Sciatic nerve (tissue), 2 donors: ENCODE data around the gene YBX2. TPM values are rescaled to one million over a fixed set of nuclear protein-coding genes. Genes with fewer than 3 reads are reported as not detected.

ENCODE experiments used
- ATAC-seq: fragments of 200-7000 bp; cut with Tn5 transposase; one replicate; pipeline ENCODE4 v1.9.1; 2020; ENCODE audit warnings: mild to moderate bottlenecking, moderate library complexity
- DNase-seq: peaks from one replicate; pipeline ENCODE4 v3.0.0-alpha.2; 2020; ENCODE audit warnings: low spot score
- intact Hi-C: fragments of 100-400 bp; cut with DNase I; formaldehyde crosslinking; loops from one replicate; pipeline ENCODE4 v1.14.2; 2022
- total RNA-seq: library from RNA; stranded (reverse); fragmentation: NEBNext Ultra II Directional; extraction: Animal tissue kit (Norgen Biotek cat#: 25700); gene quantifications from one replicate; pipeline ENCODE4 v1.2.1, GENCODE V29; 2021
- donor health status: DM: no; HTN: no; CAD: no.
- donor health status: DM: no; HTN: no; CAD: no.

Gene YBX2
- total RNA-seq, 1 donor from 2014 or later = 2.1 TPM

- intact Hi-C loops = no loop called here
- ATAC-seq (peak; percentile 3), DNase-seq (no peak)
These were observed 12.3 kb downstream of the YBX2 start for GRCh38 chr17:7281953-7282751.

- DNase-seq = peak; percentile 96
- intact Hi-C loops = no loop called here
- ATAC-seq = peak; percentile 93
These were observed 13.1 kb downstream of the YBX2 start, which contains the start of gene SLC2A4 for GRCh38 chr17:7281074-7281952. TSS of gene SLC2A4 (plus strand) at chr17:7281718. CDS start at chr17:7281935, 217 bp downstream.

GRCh38 chr17:7280519-7281073 is 13.8 kb downstream of the YBX2 start:
- intact Hi-C loops = no loop called here
- DNase-seq (peak; percentile 87), ATAC-seq (peak; percentile 90)

- intact Hi-C loops = no loop called here
- DNase-seq = no peak
- ATAC-seq = no peak
These were observed 15.0 kb downstream of the YBX2 start for GRCh38 chr17:7279448-7279847.

DNA sequence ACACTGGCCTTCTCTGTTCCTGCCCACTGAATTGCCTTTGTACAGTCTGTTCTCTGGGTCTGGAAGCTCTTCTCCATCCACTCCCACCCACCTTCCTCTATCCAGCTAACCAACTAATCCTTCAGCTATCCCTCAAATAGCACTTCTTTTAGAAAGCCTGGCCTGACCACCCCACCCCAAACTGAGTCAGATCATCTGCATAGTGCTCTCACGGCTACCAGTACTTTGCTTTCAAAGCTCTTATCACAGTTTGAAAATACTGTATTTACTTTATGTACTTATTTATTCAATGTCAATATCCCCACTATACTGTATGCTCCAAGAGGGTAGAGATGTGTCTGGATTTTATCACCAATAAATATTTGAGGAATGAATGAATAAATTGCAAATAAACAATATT is 27.7 kb downstream of the YBX2 start:
- ATAC-seq (no peak), DNase-seq (no peak)
- intact Hi-C loops = no loop called here

GRCh38 chr17:7263801-7264078 is 30.7 kb downstream of the YBX2 start:
- DNase-seq (no peak), ATAC-seq (no peak)
- intact Hi-C loops = no loop called here

DNA sequence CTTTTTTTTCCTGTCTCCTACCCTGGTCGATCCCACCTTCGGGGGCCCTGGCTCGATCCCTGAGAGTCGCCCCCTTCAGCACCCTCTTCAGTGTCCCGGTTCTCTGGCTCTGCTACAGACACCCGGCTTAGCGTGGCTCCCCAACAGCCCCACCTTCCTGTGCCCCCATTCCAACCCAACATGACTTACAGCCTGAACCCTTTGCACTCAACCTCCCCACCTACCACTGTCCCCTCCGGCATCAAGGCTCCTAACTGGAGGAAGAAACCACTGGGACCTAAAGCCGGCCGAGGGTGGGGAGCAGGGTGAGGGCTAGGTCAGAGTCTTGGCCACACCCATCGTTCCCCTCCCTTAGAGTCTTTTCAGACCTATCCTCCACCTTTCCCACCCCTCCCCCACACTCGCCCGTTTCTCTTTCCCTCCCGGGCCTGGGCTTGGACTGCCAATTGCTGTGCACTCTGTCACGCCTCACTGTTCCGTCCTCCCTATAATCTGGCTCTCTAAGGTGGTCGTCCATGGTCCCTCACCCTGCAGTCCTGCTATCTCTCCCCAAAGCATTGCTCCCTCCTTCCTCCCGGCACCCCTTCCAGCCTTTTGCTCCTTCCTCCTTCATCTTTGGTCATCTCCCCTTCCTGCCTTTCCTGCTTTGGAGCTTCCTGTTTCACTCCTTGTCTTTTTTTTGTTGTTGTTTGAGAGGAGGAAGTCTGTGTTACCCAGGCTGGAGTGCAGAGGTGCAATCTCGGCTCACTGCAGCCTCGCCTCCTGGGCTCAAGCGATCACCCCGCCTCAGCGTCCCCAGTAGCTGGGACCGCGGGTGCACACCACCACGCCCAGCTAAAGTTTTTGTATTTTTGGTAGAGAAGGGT is 31.3 kb downstream of the YBX2 start:
- intact Hi-C loops = no loop called here
- peak; percentile 19 for ATAC-seq
- DNase-seq = no peak

DNA sequence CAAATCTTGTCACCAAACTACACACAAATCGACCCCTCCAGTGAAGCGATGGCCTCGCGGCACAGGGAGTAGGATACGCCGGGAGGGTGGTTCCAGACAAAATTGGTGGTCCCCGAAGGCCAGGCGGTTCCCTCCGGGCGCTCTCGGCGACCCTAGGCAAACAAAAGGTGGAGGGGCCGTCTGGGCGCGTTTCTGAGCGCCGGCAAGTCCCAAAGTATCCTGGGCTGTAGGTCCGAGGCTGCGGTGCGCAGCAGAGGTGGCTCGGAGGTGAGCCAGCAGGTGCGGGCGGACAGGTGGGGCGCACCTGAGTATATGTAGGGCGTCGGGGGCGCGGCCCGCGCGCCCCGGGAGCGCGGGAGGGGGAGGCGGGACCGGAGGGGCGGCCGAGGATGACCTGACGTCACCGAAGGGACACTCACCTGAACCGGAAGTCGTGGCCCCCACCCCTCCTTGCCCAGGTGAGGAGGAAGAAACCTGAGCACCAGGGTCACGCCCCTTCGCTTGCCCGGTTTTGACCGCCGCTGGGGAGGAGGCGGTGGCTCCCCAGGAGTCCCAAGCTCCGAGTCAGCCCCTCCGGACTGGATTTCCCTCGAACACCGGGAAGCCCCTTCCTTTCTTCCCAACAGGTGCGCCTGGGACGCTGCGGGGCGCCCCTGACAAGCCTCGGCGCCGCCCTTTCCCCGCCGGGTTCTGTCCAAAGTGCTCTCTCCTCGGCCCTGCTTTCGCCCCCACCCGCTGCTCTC is 32.1 kb downstream of the YBX2 start, which contains the start of gene CLDN7:
Gene CLDN7 (minus strand): TSS at position 287 of the 743 bp plus-strand sequence. CDS start 435 bp downstream, outside the sequence.
- DNase-seq = no peak
- no peak for ATAC-seq
- intact Hi-C loops = no loop called here

GRCh38 chr17:7261379-7262191 is 32.9 kb downstream of the YBX2 start:
- DNase-seq (no peak), ATAC-seq (no peak)
- intact Hi-C loops = no loop called here

GRCh38 chr17:7260651-7261378 is 33.6 kb downstream of the YBX2 start:
- ATAC-seq (peak; percentile 29), DNase-seq (no peak)
- intact Hi-C loops = no loop called here

DNA sequence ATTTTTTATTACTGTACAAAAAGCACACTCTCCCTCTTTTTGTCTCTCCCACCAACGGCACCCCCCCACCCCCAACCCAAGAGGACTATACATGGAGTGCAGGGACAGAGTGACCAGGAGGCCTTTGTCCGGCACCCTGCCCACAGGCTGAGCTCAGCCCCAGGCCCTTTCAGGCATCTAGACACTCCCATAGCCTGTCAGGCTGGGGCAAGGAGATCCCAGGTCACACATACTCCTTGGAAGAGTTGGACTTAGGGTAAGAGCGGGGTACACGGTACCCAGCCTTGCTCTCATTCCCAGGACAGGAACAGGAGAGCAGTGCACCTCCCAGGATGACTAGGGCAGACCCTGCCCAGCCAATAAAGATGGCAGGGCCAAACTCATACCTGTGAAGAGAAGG is 34.3 kb downstream of the YBX2 start:
- intact Hi-C loops = no loop called here
- no peak for DNase-seq
- no peak for ATAC-seq

DNA sequence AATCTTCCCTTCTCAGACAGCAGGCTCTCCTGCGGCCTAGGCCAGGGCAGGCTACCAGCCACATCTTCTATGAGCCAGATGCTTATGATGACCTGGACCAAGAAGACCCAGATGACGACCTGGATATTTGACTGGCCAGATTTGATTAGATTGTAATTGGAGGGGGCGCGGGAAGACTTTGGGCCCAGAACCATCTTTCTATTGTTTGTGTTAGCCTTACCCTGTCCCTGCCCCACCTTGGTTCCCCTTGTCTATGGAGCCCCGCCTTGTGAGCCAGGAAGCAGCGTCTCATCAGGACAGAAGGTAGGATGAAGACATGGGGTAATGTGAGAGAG is 34.9 kb downstream of the YBX2 start:
- ATAC-seq (no peak), DNase-seq (no peak)
- intact Hi-C loops = no loop called here

- intact Hi-C loops = no loop called here
- DNase-seq = no peak
- peak; percentile 5 for ATAC-seq
These were observed 35.5 kb downstream of the YBX2 start for GRCh38 chr17:7258731-7259554.

DNA sequence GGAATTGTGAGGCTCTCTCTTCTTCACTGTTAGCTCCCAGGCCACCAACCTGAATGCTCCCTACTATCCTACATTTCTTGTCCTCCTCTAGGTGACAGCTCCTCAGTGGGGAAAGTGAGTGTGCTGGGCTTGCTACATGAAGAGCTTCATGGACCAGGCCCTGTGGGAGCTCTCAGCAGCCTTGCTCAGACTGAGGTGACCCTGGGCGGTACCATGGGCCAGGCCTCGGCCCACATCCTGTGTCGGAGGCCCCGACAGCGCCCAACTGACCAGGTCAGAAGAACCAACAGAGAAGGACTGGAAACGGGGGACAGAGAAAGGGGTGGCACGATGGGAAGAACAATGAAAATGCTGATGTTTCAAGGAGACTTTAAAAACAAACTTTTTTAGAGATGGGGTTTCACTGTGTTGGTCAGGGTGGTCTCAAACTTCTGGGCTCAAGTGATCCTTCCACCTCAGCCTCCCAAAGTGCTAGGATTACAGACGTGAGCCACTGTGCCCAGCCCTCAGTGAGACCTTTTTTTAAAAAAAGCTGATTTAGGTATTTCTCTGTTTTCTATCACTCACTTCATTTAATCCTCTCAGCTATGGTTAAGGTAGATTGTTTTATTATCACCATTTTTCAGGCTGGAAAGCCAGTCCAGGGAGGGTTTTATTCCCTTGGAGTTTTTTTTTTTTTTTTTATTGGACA is 37.5 kb downstream of the YBX2 start:
- DNase-seq (no peak), ATAC-seq (no peak)
- intact Hi-C loops = no loop called here

- intact Hi-C loops = no loop called here
- ATAC-seq (no peak), DNase-seq (no peak)
These were observed 39.9 kb downstream of the YBX2 start for GRCh38 chr17:7254511-7254910.

GRCh38 chr17:7253082-7253481 is 41.4 kb downstream of the YBX2 start:
- DNase-seq = no peak
- intact Hi-C loops = no loop called here
- no peak for ATAC-seq
